Measurements from ENCODE around the gene PPFIA3. TPM values are rescaled to one million over a fixed set of nuclear protein-coding genes. Genes with fewer than 3 reads are reported as not detected.
A peak's percentile ranks its signal among the peaks of the same experiment; 100 is the strongest.
"Not testable (repeated sequence)": the region's sequence is repeated elsewhere in the genome, so short reads cannot be mapped to it uniquely, and the experiment has no call there.

The PPFIA3 gene
- total RNA-seq = 1 to 10 TPM; 1.8 to 2.2 TPM

GRCh38 chr19:49119411-49120324, at the start of gene PPFIA3:
TSS of gene PPFIA3 (plus strand) at chr19:49119544. CDS start at chr19:49127874, 8,330 bp downstream.
- Mint-ChIP-seq H3K27ac (peak within 1 kb of the TSS; percentile 82), H3K27me3 (ENCODE audit: low read depth) (peaks cover 18% of the 10 kb centered on the region), H3K36me3 (ENCODE audit: low read depth) (peaks cover 6% of the 10 kb centered on the region), H3K4me1 (ENCODE audit: low read depth) (peaks cover 30% of the 10 kb centered on the region), H3K4me3 (peak within 1 kb of the TSS; percentile 82), H3K9me3 (ENCODE audit: insufficient read depth) (no peaks in the 10 kb centered on the region)
- ATAC-seq (no peak), DNase-seq (no peak)
- ChIA-PET POLR2A (interaction anchor here (0.7 kb wide), 1 partner anchor 399 kb away, joined by 3 read pairs; no protein-coding TSS in a partner anchor), CTCF (interaction anchor here (1.2 to 1.4 kb wide), 3 partner anchors 22 to 357 kb away, joined by 3 to 6 read pairs (median 3); no protein-coding TSS in a partner anchor)

GRCh38 chr19:49070416-49070815, 48.9 kb upstream of the PPFIA3 start:
- Mint-ChIP-seq H3K9me3 (ENCODE audit: insufficient read depth) (no peaks in the 10 kb centered on the region), H3K4me3 (no peak overlapping the region), H3K27ac (no peak overlapping the region), H3K36me3 (ENCODE audit: low read depth) (peaks cover 3% of the 10 kb centered on the region), H3K27me3 (ENCODE audit: low read depth) (peaks cover 65% of the 10 kb centered on the region), H3K4me1 (ENCODE audit: low read depth) (peaks cover 8% of the 10 kb centered on the region)
- no peak for DNase-seq
- ATAC-seq = no peak
- CTCF ChIA-PET = interaction anchor here (1.5 to 1.8 kb wide), 2 partner anchors 36 to 77 kb away, joined by 3 to 7 read pairs; partner anchors contain the start of gene RUVBL2
- POLR2A ChIA-PET = no interaction called here

- peaks cover 3% of the 10 kb centered on the region for H3K36me3 Mint-ChIP-seq (ENCODE audit: low read depth)
- POLR2A ChIA-PET = no interaction called here
- CTCF ChIA-PET = interaction anchor here (1.5 kb wide), 1 partner anchor 78 kb away, joined by 3 read pairs; the partner anchor contains the start of gene RUVBL2
- H3K4me1 Mint-ChIP-seq (ENCODE audit: low read depth) = peaks cover 8% of the 10 kb centered on the region
- peaks cover 50% of the 10 kb centered on the region for H3K27me3 Mint-ChIP-seq (ENCODE audit: low read depth)
- no peak overlapping the region for H3K27ac Mint-ChIP-seq
- no peaks in the 10 kb centered on the region for H3K9me3 Mint-ChIP-seq (ENCODE audit: insufficient read depth)
- ATAC-seq = peak; percentile 33
- no peak for DNase-seq
- no peak overlapping the region for H3K4me3 Mint-ChIP-seq
These were observed 47.3 kb upstream of the PPFIA3 start for GRCh38 chr19:49071860-49072547.

- ATAC-seq = no peak
- POLR2A ChIA-PET = no interaction called here
- Mint-ChIP-seq H3K4me3 (no peak overlapping the region), H3K9me3 (ENCODE audit: insufficient read depth) (no peaks in the 10 kb centered on the region), H3K36me3 (ENCODE audit: low read depth) (peaks cover 3% of the 10 kb centered on the region), H3K27ac (no peak overlapping the region), H3K27me3 (ENCODE audit: low read depth) (peaks cover 42% of the 10 kb centered on the region), H3K4me1 (ENCODE audit: low read depth) (peaks cover 8% of the 10 kb centered on the region)
- DNase-seq = no peak
- CTCF ChIA-PET = interaction anchor here (0.6 to 2.5 kb wide), 7 partner anchors 8 to 125 kb away, joined by 3 to 9 read pairs (median 5); partner anchors contain the start of genes CGB7 and LIN7B
These were observed 45.6 kb upstream of the PPFIA3 start for GRCh38 chr19:49073514-49074378.

GRCh38 chr19:49074869-49075268, 44.5 kb upstream of the PPFIA3 start:
- DNase-seq = peak; percentile 38
- H3K36me3 Mint-ChIP-seq (ENCODE audit: low read depth); H3K4me1 Mint-ChIP-seq (ENCODE audit: low read depth); POLR2A ChIA-PET; H3K4me3 Mint-ChIP-seq; H3K9me3 Mint-ChIP-seq (ENCODE audit: insufficient read depth); ATAC-seq; H3K27ac Mint-ChIP-seq: not testable (repeated sequence)
- CTCF ChIA-PET = interaction anchor here (0.6 to 2.5 kb wide), 9 partner anchors 9 to 142 kb away, joined by 3 to 9 read pairs (median 5); partner anchors contain the start of genes CGB7 and LIN7B
- peaks cover 32% of the 10 kb centered on the region for H3K27me3 Mint-ChIP-seq (ENCODE audit: low read depth)

GRCh38 chr19:49080392-49080791, 39.0 kb upstream of the PPFIA3 start:
- H3K27me3 Mint-ChIP-seq (ENCODE audit: low read depth) = no peaks in the 10 kb centered on the region
- POLR2A ChIA-PET = no interaction called here

GRCh38 chr19:49081273-49081672, 38.1 kb upstream of the PPFIA3 start:
- no peak overlapping the region for H3K27ac Mint-ChIP-seq
- peaks cover 9% of the 10 kb centered on the region for H3K4me1 Mint-ChIP-seq (ENCODE audit: low read depth)
- ChIA-PET CTCF (interaction anchor here (1.8 to 3.2 kb wide), 2 partner anchors 16 to 118 kb away, joined by 4 to 10 read pairs; no protein-coding TSS in a partner anchor), POLR2A (no interaction called here)
- no peak overlapping the region for H3K4me3 Mint-ChIP-seq
- H3K27me3 Mint-ChIP-seq (ENCODE audit: low read depth) = no peaks in the 10 kb centered on the region
- ATAC-seq (no peak), DNase-seq (no peak)
- no peaks in the 10 kb centered on the region for H3K9me3 Mint-ChIP-seq (ENCODE audit: insufficient read depth)
- peaks cover 8% of the 10 kb centered on the region for H3K36me3 Mint-ChIP-seq (ENCODE audit: low read depth)

More at GRCh38 chr19:49080392-49080791, 39.0 kb upstream of the PPFIA3 start:
- Mint-ChIP-seq H3K27ac (no peak overlapping the region), H3K36me3 (ENCODE audit: low read depth) (peaks cover 3% of the 10 kb centered on the region), H3K4me1 (ENCODE audit: low read depth) (peaks cover 7% of the 10 kb centered on the region), H3K9me3 (ENCODE audit: insufficient read depth) (no peaks in the 10 kb centered on the region), H3K4me3 (no peak overlapping the region)
- DNase-seq (no peak), ATAC-seq (no peak)
- CTCF ChIA-PET = no interaction called here

GRCh38 chr19:49084206-49085019, 34.9 kb upstream of the PPFIA3 start:
- no peak for ATAC-seq
- Mint-ChIP-seq H3K4me3 (peak overlapping the region; percentile 98), H3K36me3 (ENCODE audit: low read depth) (peaks cover 27% of the 10 kb centered on the region), H3K9me3 (ENCODE audit: insufficient read depth) (no peaks in the 10 kb centered on the region), H3K27ac (peak overlapping the region; percentile 93), H3K27me3 (ENCODE audit: low read depth) (no peaks in the 10 kb centered on the region), H3K4me1 (ENCODE audit: low read depth) (peaks cover 25% of the 10 kb centered on the region)
- POLR2A ChIA-PET = no interaction called here
- CTCF ChIA-PET = interaction anchor here (1.3 to 3.2 kb wide), 3 partner anchors 10 to 85 kb away, joined by 3 to 10 read pairs (median 5); no protein-coding TSS in a partner anchor
- DNase-seq = no peak

- Mint-ChIP-seq H3K27me3 (ENCODE audit: low read depth) (no peaks in the 10 kb centered on the region), H3K4me1 (ENCODE audit: low read depth) (peaks cover 26% of the 10 kb centered on the region), H3K9me3 (ENCODE audit: insufficient read depth) (no peaks in the 10 kb centered on the region), H3K36me3 (ENCODE audit: low read depth) (peaks cover 32% of the 10 kb centered on the region), H3K27ac (peak within 1 kb of the TSS; percentile 93), H3K4me3 (peak within 1 kb of the TSS; percentile 98)
- peak; percentile 94 for ATAC-seq
- POLR2A ChIA-PET = interaction anchor here (1.2 kb wide), 1 partner anchor 10 kb away, joined by 4 read pairs; no protein-coding TSS in a partner anchor
- CTCF ChIA-PET = interaction anchor here (4.0 kb wide), 1 partner anchor 13 kb away, joined by 23 read pairs; no protein-coding TSS in a partner anchor
- DNase-seq = peak; percentile 99
These were observed 34.1 kb upstream of the PPFIA3 start, which contains the start of gene SNRNP70 for GRCh38 chr19:49085020-49085867. TSS of gene SNRNP70 (plus strand) at chr19:49085451. CDS start at chr19:49086415, 964 bp downstream.

All from activated CD8-positive, alpha-beta T cell treated with anti-CD3 and anti-CD28 coated beads, Interleukin-2, amount 10 ng/mL, durations not matched to agents 7 days and 5 days (primary cell).